K562 (cell line): ENCODE results near the gene ARHGEF25. TPM values are rescaled to one million over a fixed set of nuclear protein-coding genes. Genes with fewer than 3 reads are reported as not detected.

Source experiments
- RCOR1 ChIP-seq, 2 experiments: IDR thresholded peaks; 2 replicates each; pipeline ENCODE4 v1.6.1; 2012; ENCODE audit warnings: low read depth in 2 of 2, low read length in 2 of 2, borderline replicate concordance in 1 of 2, improper control_type of control experiment in 1 of 2
- RUNX1 ChIP-seq: sonication (generic); IDR thresholded peaks from 2 replicates; pipeline ENCODE4 v1.6.1; 2016; ENCODE audit warnings: antibody characterized with exemption, low read depth
- SMAD3 ChIP-seq: fragments of 450-650 bp; formaldehyde crosslinking; conservative IDR thresholded peaks from 2 replicates; pipeline ENCODE4 v1.4.0; 2020; ENCODE audit warnings: mild to moderate bottlenecking
- SRF ChIP-seq, 2 experiments: fragments of 250-450, 450-650 bp in 1 of 2; sonication (Bioruptor Pico) in 1 of 2; sonication (generic) in 1 of 2; formaldehyde crosslinking; IDR thresholded peaks; 2 replicates each; pipeline versions ENCODE4 v1.5.0 to v1.5.1; 2020 to 2022; ENCODE audit warnings: mild to moderate bottlenecking in 1 of 2, missing genetic modification reagents in 1 of 2
- polyA plus RNA-seq, 8 experiments: library from polyadenylated mRNA; depleted of rRNA in 4 of 8; stranded (reverse) in 5 of 8; unstranded in 3 of 8; fragments of >200 nt; fragmentation: Nextera tagmentation in 2 of 8; fragmentation: Illumina TruSeq in 1 of 8; extraction: Ambion mirVana in 2 of 8; extraction: Trizol in 1 of 8; gene quantifications; 2 replicates each; pipeline versions ENCODE4 v1.2.1 to v1.2.3, GENCODE V29; 2011 to 2014; ENCODE audit warnings: inconsistent platforms in 1 of 8, missing spikeins in 1 of 8
- total RNA-seq, 7 experiments: library from RNA; depleted of rRNA in 6 of 7; stranded (reverse); fragments of >200 nt in 6 of 7; fragmentation: Illumina TruSeq in 2 of 7; extraction: Trizol in 2 of 7; gene quantifications; 2 replicates each; pipeline versions ENCODE4 v1.2.1 to v1.2.3, GENCODE V29; 2011 to 2021; ENCODE audit warnings: low replicate concordance in 1 of 7
- TF ChIP-seq, protein P1 (sequence below): fragments of 450-650 bp; formaldehyde crosslinking; IDR thresholded peaks from 2 replicates; pipeline ENCODE4 v1.4.0; 2020; ENCODE audit warnings: mild to moderate bottlenecking, moderate library complexity
- TF ChIP-seq, protein P2 (sequence below): fragments of 450-650 bp; IDR thresholded peaks from 2 replicates; pipeline ENCODE4 v1.6.1; 2016; ENCODE audit warnings: low read depth
- TF ChIP-seq, protein P3 (sequence below), 2 experiments: fragments of 450-650 bp; formaldehyde crosslinking in 1 of 2; IDR thresholded peaks; 2 replicates each; pipeline versions ENCODE4 v1.4.0 to v1.6.1; 2014 to 2020; ENCODE audit warnings: mild to moderate bottlenecking in 2 of 2, borderline replicate concordance in 1 of 2, low read depth in 1 of 2

Gene ARHGEF25
- total and polyA plus RNA-seq, 9 of the 15 experiments (the other 6 are each of a cell fraction or from before 2014, with no cell fraction given): 0.13 to 17.3 (median 11.6) TPM

DNA sequence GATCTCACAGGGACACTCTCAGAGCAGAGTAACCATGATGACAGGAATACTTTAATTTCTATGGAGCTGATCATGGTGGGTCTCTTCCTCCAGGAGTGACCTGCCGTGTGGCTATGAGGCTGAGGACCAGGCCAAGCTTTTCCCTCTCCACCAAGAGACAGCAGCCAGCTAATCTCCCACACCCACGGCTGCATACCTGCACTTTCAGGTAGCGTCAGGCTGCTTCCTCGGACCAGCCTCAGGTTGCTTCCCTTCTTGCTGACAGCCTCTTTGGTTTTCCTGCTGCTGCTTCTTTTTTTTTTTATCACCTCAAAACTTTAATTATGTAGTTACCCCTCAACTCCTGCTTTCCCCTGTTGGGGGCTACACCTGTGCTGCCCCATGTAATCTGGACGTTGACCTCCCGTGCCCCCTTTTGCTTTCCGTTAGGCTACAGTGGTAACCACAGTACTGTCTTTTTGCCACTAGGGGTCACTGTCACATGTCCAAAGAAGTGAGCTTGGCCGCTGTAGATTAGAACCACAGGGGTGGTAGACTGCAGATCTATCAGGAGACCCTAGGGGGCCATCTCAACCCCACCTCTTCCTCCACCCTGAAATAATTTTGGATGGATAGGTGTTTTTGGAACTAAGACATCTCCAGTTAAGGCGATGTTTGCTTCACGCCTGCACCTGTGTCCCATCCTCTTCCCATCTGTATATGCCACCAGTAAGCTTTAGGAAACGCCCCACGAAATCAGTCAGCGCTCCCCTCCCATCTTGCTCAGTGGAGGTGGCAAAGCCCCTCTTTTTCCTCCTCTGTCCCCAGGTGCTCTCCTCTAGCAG, 28.0 kb upstream of the ARHGEF25 start (continued):
- peak in 1 of 2 experiments; percentile 75; a peak in 2 of 4 replicates for TF ChIP-seq RCOR1 (IDR thresholded peaks at IDR 0.05; ENCODE audit: borderline replicate concordance in 1 of 2, low read depth in 2 of 2, low read length in 2 of 2)
- peak in 1 of 2 experiments; percentile 14; a peak in 1 of 4 replicates for TF ChIP-seq SRF (CRISPR knock-in tag; IDR thresholded peaks at IDR 0.05)
- TF ChIP-seq, protein P1, sequence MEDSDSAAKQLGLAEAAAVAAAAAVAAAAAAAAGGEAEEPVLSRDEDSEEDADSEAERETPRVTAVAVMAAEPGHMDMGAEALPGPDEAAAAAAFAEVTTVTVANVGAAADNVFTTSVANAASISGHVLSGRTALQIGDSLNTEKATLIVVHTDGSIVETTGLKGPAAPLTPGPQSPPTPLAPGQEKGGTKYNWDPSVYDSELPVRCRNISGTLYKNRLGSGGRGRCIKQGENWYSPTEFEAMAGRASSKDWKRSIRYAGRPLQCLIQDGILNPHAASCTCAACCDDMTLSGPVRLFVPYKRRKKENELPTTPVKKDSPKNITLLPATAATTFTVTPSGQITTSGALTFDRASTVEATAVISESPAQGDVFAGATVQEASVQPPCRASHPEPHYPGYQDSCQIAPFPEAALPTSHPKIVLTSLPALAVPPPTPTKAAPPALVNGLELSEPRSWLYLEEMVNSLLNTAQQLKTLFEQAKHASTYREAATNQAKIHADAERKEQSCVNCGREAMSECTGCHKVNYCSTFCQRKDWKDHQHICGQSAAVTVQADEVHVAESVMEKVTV (CRISPR knock-in tag): peak; percentile 90
- TF ChIP-seq, protein P2, sequence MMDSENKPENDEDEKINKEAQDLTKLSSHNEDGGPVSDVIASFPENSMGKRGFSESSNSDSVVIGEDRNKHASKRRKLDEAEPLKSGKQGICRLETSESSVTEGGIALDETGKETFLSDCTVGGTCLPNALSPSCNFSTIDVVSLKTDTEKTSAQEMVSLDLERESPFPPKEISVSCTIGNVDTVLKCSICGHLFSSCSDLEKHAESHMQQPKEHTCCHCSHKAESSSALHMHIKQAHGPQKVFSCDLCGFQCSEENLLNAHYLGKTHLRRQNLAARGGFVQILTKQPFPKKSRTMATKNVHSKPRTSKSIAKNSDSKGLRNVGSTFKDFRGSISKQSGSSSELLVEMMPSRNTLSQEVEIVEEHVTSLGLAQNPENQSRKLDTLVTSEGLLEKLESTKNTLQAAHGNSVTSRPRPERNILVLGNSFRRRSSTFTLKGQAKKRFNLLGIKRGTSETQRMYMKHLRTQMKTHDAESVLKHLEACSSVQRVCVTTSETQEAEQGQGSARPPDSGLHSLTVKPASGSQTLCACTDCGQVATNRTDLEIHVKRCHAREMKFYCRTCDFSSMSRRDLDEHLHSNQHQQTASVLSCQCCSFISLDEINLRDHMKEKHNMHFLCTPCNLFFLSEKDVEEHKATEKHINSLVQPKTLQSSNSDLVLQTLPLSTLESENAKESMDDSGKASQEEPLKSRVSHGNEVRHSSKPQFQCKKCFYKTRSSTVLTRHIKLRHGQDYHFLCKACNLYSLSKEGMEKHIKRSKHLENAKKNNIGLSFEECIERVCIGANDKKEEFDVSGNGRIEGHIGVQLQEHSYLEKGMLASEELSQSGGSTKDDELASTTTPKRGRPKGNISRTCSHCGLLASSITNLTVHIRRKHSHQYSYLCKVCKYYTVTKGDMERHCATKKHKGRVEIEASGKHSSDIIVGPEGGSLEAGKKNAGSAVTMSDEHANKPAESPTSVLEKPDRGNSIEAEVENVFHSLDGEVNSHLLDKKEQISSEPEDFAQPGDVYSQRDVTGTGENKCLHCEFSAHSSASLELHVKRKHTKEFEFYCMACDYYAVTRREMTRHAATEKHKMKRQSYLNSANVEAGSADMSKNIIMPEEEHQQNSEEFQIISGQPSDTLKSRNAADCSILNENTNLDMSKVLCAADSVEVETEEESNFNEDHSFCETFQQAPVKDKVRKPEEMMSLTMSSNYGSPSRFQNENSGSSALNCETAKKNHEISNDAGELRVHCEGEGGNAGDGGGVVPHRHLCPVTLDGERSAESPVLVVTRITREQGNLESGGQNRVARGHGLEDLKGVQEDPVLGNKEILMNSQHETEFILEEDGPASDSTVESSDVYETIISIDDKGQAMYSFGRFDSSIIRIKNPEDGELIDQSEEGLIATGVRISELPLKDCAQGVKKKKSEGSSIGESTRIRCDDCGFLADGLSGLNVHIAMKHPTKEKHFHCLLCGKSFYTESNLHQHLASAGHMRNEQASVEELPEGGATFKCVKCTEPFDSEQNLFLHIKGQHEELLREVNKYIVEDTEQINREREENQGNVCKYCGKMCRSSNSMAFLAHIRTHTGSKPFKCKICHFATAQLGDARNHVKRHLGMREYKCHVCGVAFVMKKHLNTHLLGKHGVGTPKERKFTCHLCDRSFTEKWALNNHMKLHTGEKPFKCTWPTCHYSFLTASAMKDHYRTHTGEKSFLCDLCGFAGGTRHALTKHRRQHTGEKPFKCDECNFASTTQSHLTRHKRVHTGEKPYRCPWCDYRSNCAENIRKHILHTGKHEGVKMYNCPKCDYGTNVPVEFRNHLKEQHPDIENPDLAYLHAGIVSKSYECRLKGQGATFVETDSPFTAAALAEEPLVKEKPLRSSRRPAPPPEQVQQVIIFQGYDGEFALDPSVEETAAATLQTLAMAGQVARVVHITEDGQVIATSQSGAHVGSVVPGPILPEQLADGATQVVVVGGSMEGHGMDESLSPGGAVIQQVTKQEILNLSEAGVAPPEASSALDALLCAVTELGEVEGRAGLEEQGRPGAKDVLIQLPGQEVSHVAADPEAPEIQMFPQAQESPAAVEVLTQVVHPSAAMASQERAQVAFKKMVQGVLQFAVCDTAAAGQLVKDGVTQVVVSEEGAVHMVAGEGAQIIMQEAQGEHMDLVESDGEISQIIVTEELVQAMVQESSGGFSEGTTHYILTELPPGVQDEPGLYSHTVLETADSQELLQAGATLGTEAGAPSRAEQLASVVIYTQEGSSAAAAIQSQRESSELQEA: 0 out of 2 replicates have a peak, but pooled peaks have one; percentile 25
- TF ChIP-seq SMAD3: 0 out of 2 replicates have a peak, but pooled peaks have one; percentile 42
- TF ChIP-seq RUNX1: 0 out of 2 replicates have a peak, but pooled peaks have one; percentile 13
- TF ChIP-seq, protein P3, sequence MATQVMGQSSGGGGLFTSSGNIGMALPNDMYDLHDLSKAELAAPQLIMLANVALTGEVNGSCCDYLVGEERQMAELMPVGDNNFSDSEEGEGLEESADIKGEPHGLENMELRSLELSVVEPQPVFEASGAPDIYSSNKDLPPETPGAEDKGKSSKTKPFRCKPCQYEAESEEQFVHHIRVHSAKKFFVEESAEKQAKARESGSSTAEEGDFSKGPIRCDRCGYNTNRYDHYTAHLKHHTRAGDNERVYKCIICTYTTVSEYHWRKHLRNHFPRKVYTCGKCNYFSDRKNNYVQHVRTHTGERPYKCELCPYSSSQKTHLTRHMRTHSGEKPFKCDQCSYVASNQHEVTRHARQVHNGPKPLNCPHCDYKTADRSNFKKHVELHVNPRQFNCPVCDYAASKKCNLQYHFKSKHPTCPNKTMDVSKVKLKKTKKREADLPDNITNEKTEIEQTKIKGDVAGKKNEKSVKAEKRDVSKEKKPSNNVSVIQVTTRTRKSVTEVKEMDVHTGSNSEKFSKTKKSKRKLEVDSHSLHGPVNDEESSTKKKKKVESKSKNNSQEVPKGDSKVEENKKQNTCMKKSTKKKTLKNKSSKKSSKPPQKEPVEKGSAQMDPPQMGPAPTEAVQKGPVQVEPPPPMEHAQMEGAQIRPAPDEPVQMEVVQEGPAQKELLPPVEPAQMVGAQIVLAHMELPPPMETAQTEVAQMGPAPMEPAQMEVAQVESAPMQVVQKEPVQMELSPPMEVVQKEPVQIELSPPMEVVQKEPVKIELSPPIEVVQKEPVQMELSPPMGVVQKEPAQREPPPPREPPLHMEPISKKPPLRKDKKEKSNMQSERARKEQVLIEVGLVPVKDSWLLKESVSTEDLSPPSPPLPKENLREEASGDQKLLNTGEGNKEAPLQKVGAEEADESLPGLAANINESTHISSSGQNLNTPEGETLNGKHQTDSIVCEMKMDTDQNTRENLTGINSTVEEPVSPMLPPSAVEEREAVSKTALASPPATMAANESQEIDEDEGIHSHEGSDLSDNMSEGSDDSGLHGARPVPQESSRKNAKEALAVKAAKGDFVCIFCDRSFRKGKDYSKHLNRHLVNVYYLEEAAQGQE (IDR thresholded peaks at IDR 0.05; ENCODE audit: borderline replicate concordance): peak; percentile 91
- TF ChIP-seq, protein P3 (CRISPR knock-in tag; IDR thresholded peaks at IDR 0.05; ENCODE audit: low read depth): no peak
